ENCODE measurements around the gene EYA2. TPM values are rescaled to one million over a fixed set of nuclear protein-coding genes. Genes with fewer than 3 reads are reported as not detected.

EYA2 gene
- total and polyA plus RNA-seq, 12 donors, result 0.26 to 1.9 (median 0.70) TPM

- intact Hi-C loops (cut with DNase I), result no loop called here
- DNase-seq, result no peak
- Histone ChIP-seq H3K36me3 (no peaks in the 10 kb centered on the region), H3K4me3 (no peak overlapping the region), H3K27ac (no peak overlapping the region), H3K9me3 (no peaks in the 10 kb centered on the region), H3K4me1 (peaks cover 0 to 7% (median 0%) of the 10 kb centered on the region in 9 donors), H3K27me3 (peaks cover 0 to 49% (median 7%) of the 10 kb centered on the region in 7 donors)
- ATAC-seq, result no peak
- WGBS, 2 donors, result 72 to 78% methylated on average over 18 of the region's 18 CpGs
- TF ChIP-seq CTCF (IDR thresholded peaks at IDR 0.05), result no peak
Measured at GRCh38 chr20:46936415-46937156, 41.9 kb downstream of the EYA2 start.

GRCh38 chr20:46937157-46937523, 42.5 kb downstream of the EYA2 start:
- intact Hi-C loops (cut with DNase I), result no loop called here
- WGBS, 2 donors, result 83 to 86% methylated on average over 4 of the region's 4 CpGs
- H3K4me1 ChIP-seq, result peaks cover 0 to 2% (median 0%) of the 10 kb centered on the region in 9 donors
- ATAC-seq, result no peak
- H3K4me3 ChIP-seq, result no peak overlapping the region
- H3K27ac ChIP-seq, result no peak overlapping the region
- no peaks in the 10 kb centered on the region for H3K36me3 ChIP-seq
- H3K27me3 ChIP-seq, result peaks cover 0 to 48% (median 7%) of the 10 kb centered on the region in 7 donors
- TF ChIP-seq CTCF (IDR thresholded peaks at IDR 0.05), result no peak
- no peaks in the 10 kb centered on the region for H3K9me3 ChIP-seq
- no peak for DNase-seq

- no peak for ATAC-seq
Measured at GRCh38 chr20:46937533-46938226, 43.0 kb downstream of the EYA2 start.

GRCh38 chr20:46938434-46938833, 43.8 kb downstream of the EYA2 start:
- H3K4me1 ChIP-seq, result no peaks in the 10 kb centered on the region
- intact Hi-C loops (cut with DNase I), result no loop called here
- DNase-seq (no peak), ATAC-seq (no peak)
- no peak overlapping the region for H3K4me3 ChIP-seq
- peaks cover 0 to 37% (median 6%) of the 10 kb centered on the region in 7 donors for H3K27me3 ChIP-seq
- H3K27ac ChIP-seq, result no peak overlapping the region
- H3K36me3 ChIP-seq, result no peaks in the 10 kb centered on the region
- 66 to 73% methylated on average over 1 of the region's 1 CpG for WGBS, 2 donors
- H3K9me3 ChIP-seq, result no peaks in the 10 kb centered on the region
- TF ChIP-seq CTCF (IDR thresholded peaks at IDR 0.05), result no peak

More at GRCh38 chr20:46937533-46938226, 43.0 kb downstream of the EYA2 start:
- no peak for DNase-seq
- Histone ChIP-seq H3K4me3 (no peak overlapping the region), H3K9me3 (no peaks in the 10 kb centered on the region), H3K27me3 (peaks cover 0 to 44% (median 7%) of the 10 kb centered on the region in 7 donors), H3K36me3 (no peaks in the 10 kb centered on the region), H3K27ac (no peak overlapping the region), H3K4me1 (no peaks in the 10 kb centered on the region)
- intact Hi-C loops (cut with DNase I), result no loop called here
- WGBS, 2 donors, result 77 to 80% methylated on average over 7 of the region's 7 CpGs
- no peak for TF ChIP-seq CTCF (IDR thresholded peaks at IDR 0.05)
